ENCODE data around the gene HEXD. TPM values are rescaled to one million over a fixed set of nuclear protein-coding genes. Genes with fewer than 3 reads are reported as not detected.
"Not testable (repeated sequence)": the region's sequence is repeated elsewhere in the genome, so short reads cannot be mapped to it uniquely, and the experiment has no call there.

The HEXD gene
- polyA plus RNA-seq, 3 donors = 25.8 to 29.9 (median 28.5) TPM

DNA sequence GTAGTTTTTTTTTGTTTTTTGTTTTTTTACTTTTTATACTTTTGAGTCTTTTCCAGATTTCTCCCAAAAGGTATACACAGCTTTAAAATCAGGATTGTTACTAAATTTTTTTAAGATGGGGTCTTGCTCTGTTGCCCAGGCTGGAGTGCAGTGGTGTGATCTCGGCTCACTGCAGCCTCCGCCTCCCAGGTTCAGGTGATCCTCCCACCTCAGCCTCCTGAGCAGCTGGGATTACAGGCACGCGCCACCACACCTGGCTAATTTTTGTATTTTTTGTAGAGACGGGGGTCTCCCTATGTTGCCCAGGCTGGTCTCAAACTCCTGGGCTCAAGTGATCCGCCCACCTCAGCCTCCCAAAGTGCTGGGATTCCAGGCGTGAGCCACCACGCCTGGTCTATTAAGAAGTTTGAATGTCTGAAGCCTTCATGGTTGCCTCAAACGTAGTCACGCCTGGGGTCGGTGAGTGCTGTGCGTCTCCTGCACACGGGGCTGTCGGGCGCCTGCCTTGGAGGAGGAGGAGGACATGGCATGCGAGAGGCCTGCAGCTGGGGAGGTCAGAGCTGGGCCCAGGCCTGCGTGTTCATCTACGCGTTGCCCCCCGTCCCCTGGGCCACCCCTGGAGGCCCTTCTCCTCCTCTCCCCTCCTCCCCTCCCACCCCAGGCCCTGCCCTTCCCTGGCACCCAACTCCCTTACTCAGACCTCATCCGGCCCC, 35.8 kb upstream of the HEXD start:
- not testable (repeated sequence) for DNase-seq (ENCODE audit: low read depth in 3 of 3, low spot score in 2 of 3)

DNA sequence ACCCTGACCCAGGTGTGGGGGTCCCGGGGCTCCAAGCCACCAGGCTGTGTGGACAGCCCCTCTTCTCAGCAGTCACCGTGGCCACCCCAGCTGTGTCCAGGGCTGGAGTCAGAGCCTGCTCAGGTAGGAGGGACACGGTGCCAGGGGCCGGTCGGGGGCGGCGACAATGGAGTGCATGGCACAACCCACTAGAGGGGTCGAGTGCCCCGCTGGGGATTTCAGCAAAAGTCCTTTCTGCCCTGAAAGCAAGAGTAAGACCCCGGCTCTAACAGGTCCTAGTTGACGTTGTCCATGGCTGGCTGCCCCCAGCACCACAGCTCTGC, 35.3 kb upstream of the HEXD start:
- DNase-seq (ENCODE audit: low read depth in 3 of 3, low spot score in 2 of 3) = no peak

DNA sequence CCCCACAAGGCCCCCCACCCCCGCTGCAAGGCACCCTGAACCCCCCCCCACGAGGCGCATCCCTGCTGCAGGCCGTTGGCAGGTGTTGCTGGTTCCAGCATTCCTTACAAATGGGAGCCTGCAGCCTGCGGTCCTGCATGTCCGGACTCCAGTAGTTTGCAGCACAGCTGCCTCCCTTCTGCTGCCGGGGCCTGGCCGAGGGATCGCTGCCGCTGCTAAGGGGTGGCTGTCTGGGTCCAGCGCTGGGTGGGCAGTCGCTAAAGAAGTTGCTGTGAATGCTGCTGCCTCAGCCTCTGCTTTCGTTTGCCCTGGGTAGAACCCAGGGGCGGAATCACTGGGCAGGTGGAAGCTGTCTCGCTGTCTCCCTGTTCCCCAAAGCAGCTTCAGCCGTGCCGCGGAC, 34.7 kb upstream of the HEXD start:
- DNase-seq (ENCODE audit: low read depth in 3 of 3, low spot score in 2 of 3) = no peak

GRCh38 chr17:82384051-82384729, 34.0 kb upstream of the HEXD start:
- no peak for DNase-seq (ENCODE audit: low read depth in 3 of 3, low spot score in 2 of 3)

GRCh38 chr17:82384730-82385481, 33.2 kb upstream of the HEXD start:
- no peak for DNase-seq (ENCODE audit: low read depth in 3 of 3, low spot score in 2 of 3)

- DNase-seq (ENCODE audit: low read depth in 3 of 3, low spot score in 2 of 3) = no peak
These were observed 32.4 kb upstream of the HEXD start for GRCh38 chr17:82385559-82386254.

GRCh38 chr17:82386255-82386831, 31.8 kb upstream of the HEXD start:
- no peak for DNase-seq (ENCODE audit: low read depth in 3 of 3, low spot score in 2 of 3)

DNA sequence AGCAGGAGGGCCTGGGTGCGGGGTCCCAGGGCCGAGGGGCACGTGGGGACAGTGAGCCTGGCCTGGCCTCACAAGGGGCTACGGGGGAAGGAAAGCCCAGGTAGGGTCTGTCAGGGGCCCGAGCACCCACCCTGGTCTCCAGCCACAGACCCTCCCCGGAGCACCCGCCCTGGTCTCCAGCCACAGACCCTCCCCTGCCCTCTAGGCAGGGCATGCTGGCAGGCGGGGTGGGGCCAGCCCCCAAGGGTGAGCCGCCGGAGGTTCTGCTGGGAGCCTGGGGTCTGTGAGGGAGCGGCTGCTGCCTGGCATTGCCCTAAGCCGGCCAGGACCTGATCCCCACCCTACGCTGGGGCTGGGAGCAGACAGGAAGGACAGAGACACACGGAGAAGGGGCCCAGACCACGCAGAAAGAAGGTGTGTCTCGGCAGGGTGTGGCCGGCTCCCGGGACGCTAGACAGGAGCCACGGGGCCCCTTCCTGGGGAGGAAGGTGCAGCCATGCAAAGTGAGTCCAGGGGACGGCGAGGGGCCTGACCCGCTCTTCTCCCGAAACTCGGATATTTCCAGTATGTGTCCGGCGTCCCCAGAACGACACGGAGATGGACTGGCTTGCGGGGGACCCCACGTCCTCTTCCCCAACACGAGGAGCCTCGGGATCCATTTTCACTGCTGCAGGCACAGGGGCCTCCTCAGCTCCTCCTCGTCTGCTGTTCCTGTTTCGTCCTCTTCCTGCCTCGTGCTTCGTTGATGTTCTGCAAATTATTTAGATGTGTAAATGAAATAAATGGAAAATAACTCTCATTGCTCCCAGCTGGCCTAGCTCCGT, 31.1 kb upstream of the HEXD start:
- DNase-seq (ENCODE audit: low read depth in 3 of 3, low spot score in 2 of 3) = no peak

DNA sequence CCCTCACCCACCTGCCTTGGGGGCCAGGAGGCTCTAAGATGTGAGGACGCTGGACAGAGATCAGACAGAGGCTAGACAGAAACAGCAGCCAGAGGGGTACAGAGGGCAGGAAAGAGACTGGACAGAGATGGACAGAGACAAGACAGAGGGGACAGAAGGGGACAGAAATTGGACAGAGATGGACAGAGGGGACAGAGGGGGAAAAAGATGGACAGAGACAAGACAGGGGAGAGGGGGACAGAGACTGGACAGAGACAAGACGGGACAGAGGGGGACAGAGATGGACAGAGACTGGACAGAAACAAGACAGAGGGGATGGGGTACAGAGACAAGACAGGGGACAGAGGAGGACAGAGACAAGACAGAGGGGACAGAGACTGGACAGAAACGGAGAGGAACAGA, 30.4 kb upstream of the HEXD start:
- DNase-seq (ENCODE audit: low read depth in 3 of 3, low spot score in 2 of 3) = no peak

DNA sequence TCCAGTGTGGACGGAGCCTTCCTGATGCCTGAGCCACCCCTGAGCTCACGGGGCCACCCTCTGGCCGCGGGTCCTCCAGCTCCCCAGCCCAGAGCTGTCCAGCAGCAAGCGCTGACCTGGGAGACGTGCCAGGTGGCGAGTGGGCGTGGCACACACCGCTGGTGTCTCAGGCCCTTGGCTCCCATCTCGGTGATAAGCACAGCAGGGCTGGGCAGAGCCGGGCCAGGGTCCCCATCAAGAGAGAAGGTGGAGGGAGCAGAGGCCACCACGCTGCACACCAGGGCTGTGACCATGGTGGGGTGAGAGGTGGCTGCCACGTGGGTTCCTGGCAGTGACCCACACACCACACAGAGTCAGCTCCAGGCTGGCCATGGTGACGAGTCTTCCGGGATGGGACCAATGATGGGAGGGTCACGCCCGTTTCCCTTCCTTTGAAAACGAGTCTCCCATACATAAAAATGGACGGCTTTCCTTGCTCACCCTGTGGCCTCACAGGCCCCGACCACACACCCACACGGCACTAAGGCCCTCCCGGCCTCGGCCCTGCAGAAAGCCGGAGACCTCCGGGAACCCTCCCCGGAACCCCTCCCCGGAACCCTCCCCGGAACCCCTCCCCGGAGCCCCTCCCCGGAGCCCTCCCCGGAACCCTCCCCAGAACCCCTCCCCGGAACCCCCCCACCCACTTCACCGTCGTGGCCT, 29.8 kb upstream of the HEXD start:
- DNase-seq (ENCODE audit: low read depth in 3 of 3, low spot score in 2 of 3) = no peak

- no peak for DNase-seq (ENCODE audit: low read depth in 3 of 3, low spot score in 2 of 3)
These were observed 29.2 kb upstream of the HEXD start for GRCh38 chr17:82388922-82389283.

GRCh38 chr17:82389379-82389778, 28.8 kb upstream of the HEXD start:
- DNase-seq (ENCODE audit: low read depth in 3 of 3, low spot score in 2 of 3) = no peak

DNA sequence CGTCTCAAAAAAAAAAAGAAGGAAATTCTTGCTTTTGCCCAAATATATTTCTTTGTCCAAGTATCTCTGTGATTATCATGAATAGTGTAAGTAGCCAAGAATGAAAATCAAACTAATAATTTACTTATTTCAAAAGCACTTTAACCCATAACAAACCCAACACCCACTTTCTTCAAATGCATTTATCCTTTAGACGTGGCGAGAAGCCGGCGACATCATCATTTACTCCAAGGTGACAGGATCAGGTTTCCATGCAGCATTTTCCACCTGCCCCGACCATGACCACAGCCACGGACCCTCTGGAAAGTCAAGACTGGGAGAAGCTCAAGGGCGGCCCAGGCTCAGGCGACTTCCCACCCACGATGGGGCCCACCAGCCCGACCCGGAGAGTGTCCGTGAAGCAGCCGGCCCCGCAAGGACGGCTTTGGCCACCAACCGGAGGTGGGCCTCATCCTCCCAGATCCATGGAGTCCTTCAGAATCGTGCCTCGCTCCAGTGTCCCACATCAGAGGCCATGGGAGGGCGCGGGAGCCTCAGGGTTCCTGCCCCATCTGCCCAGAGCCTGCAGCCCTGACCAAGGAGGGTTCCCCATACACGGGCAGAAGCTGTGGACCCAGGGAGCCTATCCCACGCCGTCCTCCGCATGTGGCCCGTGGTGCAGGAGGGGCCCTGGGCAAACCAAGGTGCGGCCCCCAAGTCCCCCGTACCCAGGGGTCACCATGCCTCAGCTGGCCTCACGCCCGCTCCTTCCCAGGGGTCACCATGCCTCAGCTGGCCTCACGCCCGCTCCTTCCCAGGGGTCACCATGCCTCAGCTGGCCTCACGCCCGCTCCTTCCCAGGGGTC, 27.9 kb upstream of the HEXD start:
- no peak for DNase-seq (ENCODE audit: low read depth in 3 of 3, low spot score in 2 of 3)

DNA sequence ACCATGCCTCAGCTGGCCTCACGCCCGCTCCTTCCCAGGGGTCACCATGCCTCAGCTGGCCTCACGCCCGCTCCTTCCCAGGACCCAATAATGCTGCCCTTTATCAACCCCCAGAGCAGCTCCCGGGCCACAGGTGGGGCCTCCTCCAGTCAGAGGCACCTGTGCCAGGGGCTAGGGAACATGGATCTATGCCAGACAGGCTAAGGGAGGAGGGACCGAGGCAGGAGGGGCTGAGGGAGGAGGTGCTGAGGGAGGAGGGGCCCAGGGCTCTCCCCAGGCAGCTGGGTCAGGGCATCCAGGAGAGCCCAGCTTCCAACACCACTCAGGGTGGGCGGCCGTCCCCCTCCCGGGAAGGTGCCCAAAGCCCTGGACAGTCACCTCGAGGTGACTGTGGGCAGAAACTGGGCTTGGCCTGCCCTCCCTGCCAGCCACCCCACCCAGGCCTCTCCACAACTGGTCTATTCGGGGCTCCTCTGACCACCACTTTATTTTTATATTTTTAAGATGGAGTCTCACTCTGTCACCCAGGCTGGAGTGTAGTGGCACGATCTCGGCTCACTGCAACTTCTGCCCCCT, 27.2 kb upstream of the HEXD start:
- DNase-seq (ENCODE audit: low read depth in 3 of 3, low spot score in 2 of 3) = no peak

DNA sequence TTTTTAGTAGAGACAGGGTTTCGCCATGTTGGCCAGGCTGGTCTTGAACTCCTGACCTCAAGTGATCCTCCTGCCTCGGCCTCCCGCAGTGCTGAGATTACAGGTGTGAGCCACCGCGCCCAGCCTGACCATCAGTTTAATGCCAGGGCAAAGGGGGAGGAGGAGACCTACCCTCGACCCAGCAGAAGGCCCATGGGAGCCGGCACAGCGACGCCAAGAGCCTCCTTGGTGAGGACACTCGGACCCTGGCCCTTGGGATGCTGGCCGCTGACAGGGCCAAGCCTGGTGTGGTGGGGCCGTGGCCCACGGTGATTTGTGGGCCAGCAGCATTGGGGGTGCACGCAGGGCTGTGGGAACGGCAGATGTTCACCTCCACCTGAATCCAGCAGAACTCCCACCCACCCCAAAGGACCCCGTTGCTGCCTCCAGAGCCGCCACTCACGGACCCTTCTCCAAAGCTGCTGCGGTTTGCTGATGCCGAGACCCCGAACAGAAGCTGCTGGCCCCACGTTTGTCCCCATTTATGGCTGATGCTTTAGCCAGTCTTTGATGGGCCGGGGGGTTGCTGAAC, 26.6 kb upstream of the HEXD start:
- no peak for DNase-seq (ENCODE audit: low read depth in 3 of 3, low spot score in 2 of 3)

- DNase-seq (ENCODE audit: low read depth in 3 of 3, low spot score in 2 of 3) = no peak
These were observed 25.8 kb upstream of the HEXD start for GRCh38 chr17:82392209-82392920.

DNA sequence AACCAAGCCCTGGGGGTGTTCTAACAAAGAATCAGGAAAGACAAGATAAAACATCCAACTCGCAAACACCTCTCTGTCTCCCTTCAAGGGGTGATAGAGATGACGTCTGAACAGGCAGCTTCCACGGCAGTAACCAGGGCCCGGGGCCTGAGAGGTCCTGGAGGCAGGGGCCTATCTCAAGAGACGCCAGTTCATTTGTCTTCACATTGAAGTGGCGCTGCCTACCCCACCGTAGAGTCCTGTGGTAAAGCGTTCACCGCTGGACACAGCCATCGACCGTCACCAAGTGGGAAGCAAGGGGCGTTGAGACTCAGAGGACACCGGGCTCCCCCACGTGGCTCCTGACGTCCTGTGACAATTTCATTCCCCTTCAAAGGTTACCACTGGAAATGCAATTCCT, 25.2 kb upstream of the HEXD start:
- no peak for DNase-seq (ENCODE audit: low read depth in 3 of 3, low spot score in 2 of 3)

Measured in right renal cortex interstitium (tissue), 3 donors.